ENCODE measurements around the gene MMS19. TPM values are rescaled to one million over a fixed set of nuclear protein-coding genes. Genes with fewer than 3 reads are reported as not detected.
"Not testable (repeated sequence)": the region's sequence is repeated elsewhere in the genome, so short reads cannot be mapped to it uniquely, and the experiment has no call there.

Gene MMS19
- total RNA-seq, 1 donor from 2014 or later = 108 TPM

- peak; percentile 81 for TF ChIP-seq CTCF (conservative IDR thresholded peaks at IDR 0.05; ENCODE audit: low read depth, low read length)
- H3K4me3 ChIP-seq (ENCODE audit: low read depth, low read length) = no peak overlapping the region
- DNase-seq (ENCODE audit: low read depth) = no peak
These were observed 36.6 kb upstream of the MMS19 start for GRCh38 chr10:97534746-97535367.

- H3K4me3 ChIP-seq (ENCODE audit: low read depth, low read length) = no peak overlapping the region
- no peak for TF ChIP-seq CTCF (conservative IDR thresholded peaks at IDR 0.05; ENCODE audit: low read depth, low read length)
- DNase-seq (ENCODE audit: low read depth) = no peak
These were observed 35.7 kb upstream of the MMS19 start for GRCh38 chr10:97533888-97534287.

- DNase-seq (ENCODE audit: low read depth) = no peak
- TF ChIP-seq CTCF (conservative IDR thresholded peaks at IDR 0.05; ENCODE audit: low read depth, low read length) = no peak
- no peak overlapping the region for H3K4me3 ChIP-seq (ENCODE audit: low read depth, low read length)
These were observed 34.9 kb upstream of the MMS19 start for GRCh38 chr10:97532935-97533671.

GRCh38 chr10:97531401-97531986 is 33.3 kb upstream of the MMS19 start:
- no peak for TF ChIP-seq CTCF (conservative IDR thresholded peaks at IDR 0.05; ENCODE audit: low read depth, low read length)
- no peak for DNase-seq (ENCODE audit: low read depth)

GRCh38 chr10:97529685-97530465 is 31.7 kb upstream of the MMS19 start:
- H3K4me3 ChIP-seq (ENCODE audit: low read depth, low read length) = no peak overlapping the region
- no peak for TF ChIP-seq CTCF (conservative IDR thresholded peaks at IDR 0.05; ENCODE audit: low read depth, low read length)
- DNase-seq (ENCODE audit: low read depth) = no peak

More at GRCh38 chr10:97531401-97531986, 33.3 kb upstream of the MMS19 start:
- no peak overlapping the region for H3K4me3 ChIP-seq (ENCODE audit: low read depth, low read length)

- DNase-seq (ENCODE audit: low read depth); H3K4me3 ChIP-seq (ENCODE audit: low read depth, low read length): not testable (repeated sequence)
These were observed 30.7 kb upstream of the MMS19 start for GRCh38 chr10:97528876-97529275.

- DNase-seq (ENCODE audit: low read depth) = no peak
- no peak for TF ChIP-seq CTCF (conservative IDR thresholded peaks at IDR 0.05; ENCODE audit: low read depth, low read length)
These were observed 27.5 kb upstream of the MMS19 start for GRCh38 chr10:97525683-97526110.

More at GRCh38 chr10:97525683-97526110, 27.5 kb upstream of the MMS19 start:
- H3K4me3 ChIP-seq (ENCODE audit: low read depth, low read length) = no peak overlapping the region
